ENCODE measurements around the gene ITIH1.

Gene ITIH1

DNA sequence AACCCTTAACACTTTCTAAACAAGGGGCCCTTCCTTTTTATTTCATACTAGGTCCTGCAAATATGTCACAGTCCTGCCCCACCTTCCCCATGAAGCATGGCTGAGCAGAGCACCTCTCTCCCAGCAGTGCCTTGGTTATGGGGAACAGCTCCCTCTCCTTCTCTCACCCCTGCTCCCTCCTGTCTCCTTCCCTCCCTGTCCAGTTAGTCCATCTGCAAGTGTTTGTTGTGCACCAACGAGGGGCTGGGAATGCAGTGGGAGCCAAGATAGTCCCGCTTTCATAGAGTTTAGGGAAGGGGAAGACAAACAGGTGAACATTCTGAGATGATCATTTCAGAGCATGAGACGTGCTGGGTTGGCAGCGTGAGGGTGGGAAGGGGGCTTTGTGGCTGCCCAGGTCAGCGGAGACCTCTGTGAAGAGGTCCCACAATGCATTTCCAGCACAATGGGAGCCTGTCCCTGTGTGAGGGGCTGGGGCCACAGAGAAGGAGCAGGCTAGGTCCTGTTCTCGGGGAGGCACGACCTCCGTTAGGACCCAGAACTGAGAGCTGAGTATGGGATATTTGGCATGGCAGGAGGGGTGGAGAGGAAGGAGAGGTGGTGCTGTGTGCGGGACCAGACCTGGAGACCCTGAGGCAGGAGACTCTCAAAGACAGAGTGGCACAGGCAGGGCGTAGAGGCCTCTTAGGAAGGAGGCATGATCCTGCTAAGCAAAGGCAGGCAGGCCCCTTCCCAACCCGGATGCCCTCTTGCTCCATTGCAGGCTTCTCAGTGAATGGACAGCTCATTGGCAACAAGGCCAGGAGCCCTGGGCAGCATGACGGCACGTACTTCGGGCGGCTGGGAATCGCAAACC is 11.7 kb downstream of the ITIH1 start:
- no peak overlapping the region for H3K27ac ChIP-seq
- no peak for TF ChIP-seq CTCF (conservative IDR thresholded peaks at IDR 0.05)

DNA sequence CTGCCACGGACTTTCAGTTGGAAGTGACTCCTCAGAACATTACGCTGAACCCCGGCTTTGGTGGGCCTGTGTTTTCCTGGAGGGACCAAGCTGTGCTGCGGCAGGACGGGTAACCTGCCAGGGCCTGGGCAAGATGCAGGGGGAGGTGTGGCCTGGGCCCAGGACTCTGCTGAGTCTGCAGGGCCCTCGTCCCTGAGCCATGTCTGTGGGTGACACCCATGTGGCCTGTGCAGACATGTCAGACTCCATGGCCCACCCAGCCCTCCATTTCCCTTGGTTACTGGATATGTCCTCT is 12.3 kb downstream of the ITIH1 start:
- no peak overlapping the region for H3K27ac ChIP-seq
- TF ChIP-seq CTCF (conservative IDR thresholded peaks at IDR 0.05) = no peak

- TF ChIP-seq CTCF (conservative IDR thresholded peaks at IDR 0.05) = no peak
- H3K27ac ChIP-seq = no peak overlapping the region
Observed at GRCh38 chr3:52790337-52790736, 12.9 kb downstream of the ITIH1 start.

GRCh38 chr3:52790741-52791140 is 13.3 kb downstream of the ITIH1 start:
- TF ChIP-seq CTCF (conservative IDR thresholded peaks at IDR 0.05) = no peak
- H3K27ac ChIP-seq = no peak overlapping the region

DNA sequence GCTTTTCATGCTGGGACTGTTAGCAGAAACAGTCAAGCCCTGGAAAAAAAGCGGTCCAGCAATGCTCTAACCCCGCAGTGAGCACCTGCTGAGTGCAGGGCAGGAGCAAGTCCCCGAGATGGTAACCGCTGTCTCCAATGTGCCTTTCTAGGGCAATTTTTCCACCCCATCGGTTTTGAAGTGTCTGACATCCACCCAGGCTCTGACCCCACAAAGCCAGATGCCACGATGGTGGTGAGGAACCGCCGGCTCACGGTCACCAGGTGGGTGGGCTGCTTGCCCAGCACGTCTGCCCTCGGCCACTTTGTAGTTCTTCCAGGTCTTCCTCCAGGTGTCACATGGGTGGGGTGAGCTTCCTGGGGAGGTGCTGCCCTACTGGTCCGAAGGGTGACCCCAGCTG is 14.0 kb downstream of the ITIH1 start:
- no peak for TF ChIP-seq CTCF (conservative IDR thresholded peaks at IDR 0.05)
- no peak overlapping the region for H3K27ac ChIP-seq

GRCh38 chr3:52791928-52792327 is 14.5 kb downstream of the ITIH1 start:
- no peak overlapping the region for H3K27ac ChIP-seq
- no peak for TF ChIP-seq CTCF (conservative IDR thresholded peaks at IDR 0.05)

GRCh38 chr3:52792413-52792812 is 15.0 kb downstream of the ITIH1 start:
- no peak for TF ChIP-seq CTCF (conservative IDR thresholded peaks at IDR 0.05)
- H3K27ac ChIP-seq = no peak overlapping the region

Data from VCaP (cell line).